Mucosa of rectum (tissue), 2 donors: ENCODE data around the gene OR6N1.

Experiments used
- H3K27ac ChIP-seq, 2 donors: one replicate each; pipeline ENCODE4 v1.7.0; 2013; ENCODE audit warnings: inconsistent platforms in 2 of 2, low read depth in 2 of 2, low read length in 2 of 2
- H3K27me3 ChIP-seq, 2 donors: one replicate each; pipeline ENCODE4 v1.7.0; 2013; ENCODE audit warnings: low read length in 2 of 2; ENCODE audit not compliant: control insufficient read depth in 2 of 2, insufficient read depth in 2 of 2
- H3K36me3 ChIP-seq, 2 donors: one replicate each; pipeline ENCODE4 v1.7.0; 2013; ENCODE audit warnings: low read length in 2 of 2; ENCODE audit not compliant: control insufficient read depth in 2 of 2, insufficient read depth in 2 of 2
- H3K4me1 ChIP-seq, 2 donors: one replicate each; pipeline ENCODE4 v1.7.0; 2013; ENCODE audit warnings: low read length in 2 of 2, mild to moderate bottlenecking in 1 of 2; ENCODE audit not compliant: control insufficient read depth in 2 of 2, insufficient read depth in 2 of 2
- H3K4me3 ChIP-seq, 2 donors: one replicate each; pipeline ENCODE4 v1.7.0; 2013; ENCODE audit warnings: low read length in 2 of 2
- H3K9ac ChIP-seq, 2 donors: one replicate each; pipeline ENCODE4 v1.7.0; 2013; ENCODE audit warnings: low read length in 2 of 2, low read depth in 1 of 2, mild to moderate bottlenecking in 1 of 2
- H3K9me3 ChIP-seq, 2 donors: one replicate each; pipeline ENCODE4 v1.7.0; 2013; ENCODE audit warnings: low read length in 2 of 2; ENCODE audit not compliant: control insufficient read depth in 2 of 2
- donor health status: healthy.
- donor health status: Normal muscosa, but diverticular disease.

Gene OR6N1

GRCh38 chr1:158809862-158810261, 37.9 kb upstream of the OR6N1 start:
- Histone ChIP-seq H3K9me3 (no peaks in the 10 kb centered on the region), H3K36me3 (no peaks in the 10 kb centered on the region), H3K27ac (no peak overlapping the region), H3K9ac (no peak overlapping the region), H3K4me3 (no peak overlapping the region), H3K27me3 (no peaks in the 10 kb centered on the region), H3K4me1 (peaks cover 0 to 2% of the 10 kb centered on the region in 2 donors)

- Histone ChIP-seq H3K36me3 (no peaks in the 10 kb centered on the region), H3K4me3 (no peak overlapping the region), H3K9ac (no peak overlapping the region), H3K27ac (no peak overlapping the region), H3K9me3 (no peaks in the 10 kb centered on the region), H3K27me3 (no peaks in the 10 kb centered on the region), H3K4me1 (peaks cover 0 to 2% of the 10 kb centered on the region in 2 donors)
These were observed 37.3 kb upstream of the OR6N1 start for GRCh38 chr1:158809256-158809655.

- no peak overlapping the region for H3K9ac ChIP-seq
- no peaks in the 10 kb centered on the region for H3K27me3 ChIP-seq
- no peak overlapping the region for H3K27ac ChIP-seq
These were observed 35.0 kb upstream of the OR6N1 start for GRCh38 chr1:158806916-158807536.

GRCh38 chr1:158803678-158804077, 31.7 kb upstream of the OR6N1 start:
- Histone ChIP-seq H3K4me1 (no peaks in the 10 kb centered on the region), H3K4me3 (no peak overlapping the region), H3K27me3 (no peaks in the 10 kb centered on the region), H3K36me3 (no peaks in the 10 kb centered on the region), H3K9ac (no peak overlapping the region), H3K27ac (no peak overlapping the region), H3K9me3 (no peaks in the 10 kb centered on the region)

More at GRCh38 chr1:158806916-158807536, 35.0 kb upstream of the OR6N1 start:
- Histone ChIP-seq H3K36me3 (no peaks in the 10 kb centered on the region), H3K9me3 (no peaks in the 10 kb centered on the region), H3K4me1 (peaks cover 0 to 2% of the 10 kb centered on the region in 2 donors), H3K4me3 (no peak overlapping the region)

GRCh38 chr1:158801396-158801795, 29.4 kb upstream of the OR6N1 start:
- Histone ChIP-seq H3K9me3 (no peaks in the 10 kb centered on the region), H3K9ac (no peak overlapping the region), H3K27me3 (no peaks in the 10 kb centered on the region), H3K36me3 (no peaks in the 10 kb centered on the region), H3K27ac (no peak overlapping the region), H3K4me3 (no peak overlapping the region), H3K4me1 (no peaks in the 10 kb centered on the region)

GRCh38 chr1:158800526-158800925, 28.5 kb upstream of the OR6N1 start:
- Histone ChIP-seq H3K4me1 (no peaks in the 10 kb centered on the region), H3K4me3 (no peak overlapping the region), H3K27ac (no peak overlapping the region), H3K9ac (no peak overlapping the region), H3K9me3 (no peaks in the 10 kb centered on the region), H3K36me3 (no peaks in the 10 kb centered on the region), H3K27me3 (no peaks in the 10 kb centered on the region)

GRCh38 chr1:158799689-158800088, 27.7 kb upstream of the OR6N1 start:
- no peak overlapping the region for H3K27ac ChIP-seq
- no peaks in the 10 kb centered on the region for H3K36me3 ChIP-seq
- no peaks in the 10 kb centered on the region for H3K27me3 ChIP-seq
- no peak overlapping the region for H3K9ac ChIP-seq
- no peaks in the 10 kb centered on the region for H3K9me3 ChIP-seq
- H3K4me3 ChIP-seq: no peak overlapping the region
- no peaks in the 10 kb centered on the region for H3K4me1 ChIP-seq

GRCh38 chr1:158798531-158798930, 26.5 kb upstream of the OR6N1 start:
- H3K9me3 ChIP-seq: no peaks in the 10 kb centered on the region
- H3K27ac ChIP-seq: no peak overlapping the region
- no peaks in the 10 kb centered on the region for H3K4me1 ChIP-seq
- H3K36me3 ChIP-seq: no peaks in the 10 kb centered on the region
- H3K4me3 ChIP-seq: no peak overlapping the region
- H3K27me3 ChIP-seq: no peaks in the 10 kb centered on the region
- no peak overlapping the region for H3K9ac ChIP-seq

GRCh38 chr1:158794247-158794646, 22.3 kb upstream of the OR6N1 start:
- Histone ChIP-seq H3K4me3 (no peak overlapping the region), H3K36me3 (no peaks in the 10 kb centered on the region), H3K4me1 (no peaks in the 10 kb centered on the region), H3K27ac (no peak overlapping the region), H3K9ac (no peak overlapping the region), H3K27me3 (no peaks in the 10 kb centered on the region), H3K9me3 (no peaks in the 10 kb centered on the region)

GRCh38 chr1:158793604-158794003, 21.6 kb upstream of the OR6N1 start:
- Histone ChIP-seq H3K27me3 (no peaks in the 10 kb centered on the region), H3K9ac (no peak overlapping the region), H3K36me3 (no peaks in the 10 kb centered on the region), H3K4me1 (no peaks in the 10 kb centered on the region), H3K9me3 (no peaks in the 10 kb centered on the region), H3K4me3 (no peak overlapping the region), H3K27ac (no peak overlapping the region)

- Histone ChIP-seq H3K9me3 (no peaks in the 10 kb centered on the region), H3K4me1 (no peaks in the 10 kb centered on the region), H3K27me3 (no peaks in the 10 kb centered on the region), H3K4me3 (no peak within 1 kb of the TSS), H3K36me3 (no peaks in the 10 kb centered on the region), H3K27ac (no peak within 1 kb of the TSS), H3K9ac (no peak within 1 kb of the TSS)
These were observed 9.1 kb upstream of the OR6N1 start, which contains the start of gene OR6N2 for GRCh38 chr1:158781104-158781503. Gene OR6N2, minus strand, starts transcription at chr1:158781204. Its CDS starts 3,569 bp downstream, at chr1:158777635.
